ENCODE data around the gene EPN2. TPM values are rescaled to one million over a fixed set of nuclear protein-coding genes. Genes with fewer than 3 reads are reported as not detected.

Gene EPN2
- total and polyA plus RNA-seq, 9 donors, result 21.6 to 68.9 (median 52.7) TPM

DNA sequence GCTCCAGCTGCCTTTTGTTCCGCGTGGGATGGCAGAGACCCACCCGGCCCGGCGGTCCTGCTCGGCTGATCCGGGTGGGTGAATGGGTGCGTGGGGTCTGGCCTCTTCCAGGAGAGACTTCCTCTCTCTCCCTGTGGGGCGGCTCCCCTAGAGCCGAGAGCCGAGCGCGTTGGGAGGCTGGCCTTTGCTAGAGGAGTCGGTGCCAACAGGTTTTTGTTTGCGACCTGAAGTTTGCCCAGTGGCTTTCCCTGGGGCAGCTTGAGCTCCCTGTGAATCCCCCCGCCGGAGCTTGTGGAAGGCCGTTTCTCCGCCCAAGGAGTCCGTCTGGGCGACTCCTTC, 970 bp downstream of the EPN2 start:
- 0 to 2% (median 2%) methylated on average over 21 of the region's 21 CpGs for WGBS, 3 donors
- H3K4me3 ChIP-seq, result peak overlapping the region; percentile 80
- H3K36me3 ChIP-seq, result no peaks in the 10 kb centered on the region
- no peaks in the 10 kb centered on the region for H3K27me3 ChIP-seq
- H3K9me3 ChIP-seq, result no peaks in the 10 kb centered on the region
- H3K4me1 ChIP-seq (ENCODE audit: insufficient read depth), result no peaks in the 10 kb centered on the region
- intact Hi-C loops (cut with DNase I), result no loop called here
- peak overlapping the region; percentile 86 to 88 for H3K27ac ChIP-seq
- no peak for TF ChIP-seq POLR2A (IDR thresholded peaks at IDR 0.05)
- TF ChIP-seq, protein P1, sequence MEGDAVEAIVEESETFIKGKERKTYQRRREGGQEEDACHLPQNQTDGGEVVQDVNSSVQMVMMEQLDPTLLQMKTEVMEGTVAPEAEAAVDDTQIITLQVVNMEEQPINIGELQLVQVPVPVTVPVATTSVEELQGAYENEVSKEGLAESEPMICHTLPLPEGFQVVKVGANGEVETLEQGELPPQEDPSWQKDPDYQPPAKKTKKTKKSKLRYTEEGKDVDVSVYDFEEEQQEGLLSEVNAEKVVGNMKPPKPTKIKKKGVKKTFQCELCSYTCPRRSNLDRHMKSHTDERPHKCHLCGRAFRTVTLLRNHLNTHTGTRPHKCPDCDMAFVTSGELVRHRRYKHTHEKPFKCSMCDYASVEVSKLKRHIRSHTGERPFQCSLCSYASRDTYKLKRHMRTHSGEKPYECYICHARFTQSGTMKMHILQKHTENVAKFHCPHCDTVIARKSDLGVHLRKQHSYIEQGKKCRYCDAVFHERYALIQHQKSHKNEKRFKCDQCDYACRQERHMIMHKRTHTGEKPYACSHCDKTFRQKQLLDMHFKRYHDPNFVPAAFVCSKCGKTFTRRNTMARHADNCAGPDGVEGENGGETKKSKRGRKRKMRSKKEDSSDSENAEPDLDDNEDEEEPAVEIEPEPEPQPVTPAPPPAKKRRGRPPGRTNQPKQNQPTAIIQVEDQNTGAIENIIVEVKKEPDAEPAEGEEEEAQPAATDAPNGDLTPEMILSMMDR (IDR thresholded peaks at IDR 0.05), result no peak
- peak; percentile 39 to 66 (median 52) for DNase-seq

DNA sequence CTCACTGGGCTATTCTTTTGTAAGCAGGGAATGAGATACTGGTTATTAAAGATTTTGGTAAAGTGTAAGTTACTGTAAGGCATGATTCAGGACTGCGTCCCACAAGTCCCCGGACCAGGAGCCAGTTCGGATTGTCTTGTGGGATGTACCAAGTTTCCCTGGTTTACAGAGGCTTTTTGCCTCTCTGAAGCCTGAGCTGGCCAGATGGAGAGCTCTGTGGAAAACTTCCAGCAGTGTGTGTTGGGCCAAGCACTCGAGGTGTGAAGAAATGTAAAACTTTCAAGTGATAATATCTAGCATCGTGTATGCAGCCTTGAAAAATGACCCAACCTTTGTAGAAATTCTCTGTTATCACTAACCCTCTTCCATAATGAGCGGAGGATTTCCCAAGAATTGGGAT, 2.4 kb downstream of the EPN2 start:
- TF ChIP-seq EP300 (IDR thresholded peaks at IDR 0.05) (no peak), POLR2A (IDR thresholded peaks at IDR 0.05) (no peak)
- TF ChIP-seq, protein P1 (IDR thresholded peaks at IDR 0.05), result no peak
- intact Hi-C loops (cut with DNase I), result no loop called here
- no peak overlapping the region for H3K27ac ChIP-seq
- no peaks in the 10 kb centered on the region for H3K9me3 ChIP-seq
- 35 to 47% (median 38%) methylated on average over 6 of the region's 6 CpGs for WGBS, 3 donors
- no peaks in the 10 kb centered on the region for H3K4me1 ChIP-seq (ENCODE audit: insufficient read depth)
- H3K4me3 ChIP-seq, result no peak overlapping the region
- peak in 4 of 5 donors; percentile 29 to 57 (median 40) for DNase-seq
- no peaks in the 10 kb centered on the region for H3K27me3 ChIP-seq
- no peaks in the 10 kb centered on the region for H3K36me3 ChIP-seq

- H3K4me1 ChIP-seq (ENCODE audit: insufficient read depth), result no peaks in the 10 kb centered on the region
Observed at GRCh38 chr17:19242323-19242722, 5.2 kb downstream of the EPN2 start.

GRCh38 chr17:19242926-19243325, 5.8 kb downstream of the EPN2 start:
- 92 to 97% (median 93%) methylated on average over 7 of the region's 7 CpGs for WGBS, 3 donors
- Histone ChIP-seq H3K4me1 (ENCODE audit: insufficient read depth) (peaks cover 5% of the 10 kb centered on the region), H3K27ac (no peak overlapping the region), H3K9me3 (no peaks in the 10 kb centered on the region), H3K36me3 (no peaks in the 10 kb centered on the region), H3K4me3 (no peak overlapping the region), H3K27me3 (no peaks in the 10 kb centered on the region)
- DNase-seq, result peak in 1 of 5 donors; percentile 7
- no peak for TF ChIP-seq EP300 (IDR thresholded peaks at IDR 0.05)
- no peak for TF ChIP-seq POLR2A (IDR thresholded peaks at IDR 0.05)
- TF ChIP-seq, protein P1 (IDR thresholded peaks at IDR 0.05), result no peak
- intact Hi-C loops (cut with DNase I), result no loop called here

More at GRCh38 chr17:19242323-19242722, 5.2 kb downstream of the EPN2 start:
- WGBS, 3 donors, result 74 to 86% (median 79%) methylated on average over 2 of the region's 2 CpGs
- Histone ChIP-seq H3K9me3 (no peaks in the 10 kb centered on the region), H3K27ac (no peak overlapping the region), H3K36me3 (no peaks in the 10 kb centered on the region), H3K4me3 (no peak overlapping the region), H3K27me3 (no peaks in the 10 kb centered on the region)
- TF ChIP-seq EP300 (IDR thresholded peaks at IDR 0.05) (no peak), POLR2A (IDR thresholded peaks at IDR 0.05) (no peak)
- TF ChIP-seq, protein P1 (IDR thresholded peaks at IDR 0.05), result no peak
- intact Hi-C loops (cut with DNase I), result no loop called here
- DNase-seq, result no peak
